ENCODE measurements around the gene FAM9C. TPM values are rescaled to one million over a fixed set of nuclear protein-coding genes. Genes with fewer than 3 reads are reported as not detected.
A peak's percentile ranks its signal among the peaks of the same experiment; 100 is the strongest.
"Not testable (repeated sequence)": the region's sequence is repeated elsewhere in the genome, so short reads cannot be mapped to it uniquely, and the experiment has no call there.

Gene FAM9C
- total RNA-seq, result not detected

- peaks cover 11% of the 10 kb centered on the region for H3K4me1 Mint-ChIP-seq
- POLR2A ChIA-PET, result no interaction called here
- H3K27me3 Mint-ChIP-seq, result no peaks in the 10 kb centered on the region
- ATAC-seq (ENCODE audit: low read depth), result no peak
- no peak for DNase-seq
- H3K27ac Mint-ChIP-seq, result no peak within 1 kb of the TSS
- no peaks in the 10 kb centered on the region for H3K9me3 Mint-ChIP-seq
- H3K4me3 Mint-ChIP-seq, result no peak within 1 kb of the TSS
- H3K36me3 Mint-ChIP-seq, result peaks cover 6% of the 10 kb centered on the region
Measured at GRCh38 chrX:13044441-13044840, at the start of gene FAM9C. Gene FAM9C, minus strand, starts transcription at chrX:13044620. Its CDS starts 831 bp downstream, at chrX:13043789.

GRCh38 chrX:13093529-13094140, 49.2 kb upstream of the FAM9C start:
- Mint-ChIP-seq H3K4me3 (peak overlapping the region; percentile 73), H3K27me3 (no peaks in the 10 kb centered on the region), H3K4me1 (peaks cover 52% of the 10 kb centered on the region), H3K36me3 (peaks cover 1% of the 10 kb centered on the region), H3K9me3 (no peaks in the 10 kb centered on the region), H3K27ac (peak overlapping the region; percentile 89)
- no peak for ATAC-seq (ENCODE audit: low read depth)
- no peak for DNase-seq
- POLR2A ChIA-PET, result interaction anchor here (1.2 to 13.8 kb wide), 6 partner anchors 12 to 396 kb away, joined by 4 to 768 read pairs (median 10); partner anchors contain the start of gene TMSB4X

GRCh38 chrX:13092455-13092941, 48.1 kb upstream of the FAM9C start:
- POLR2A ChIA-PET, result interaction anchor here (1.2 to 13.8 kb wide), 10 partner anchors 11 to 397 kb away, joined by 4 to 768 read pairs (median 10); partner anchors contain the start of gene TMSB4X
- Mint-ChIP-seq H3K27ac (peak overlapping the region; percentile 89), H3K4me1 (peaks cover 62% of the 10 kb centered on the region), H3K27me3 (no peaks in the 10 kb centered on the region), H3K36me3 (peaks cover 1% of the 10 kb centered on the region), H3K4me3 (peak overlapping the region; percentile 73), H3K9me3 (no peaks in the 10 kb centered on the region)
- ATAC-seq (ENCODE audit: low read depth) (peak; percentile 76), DNase-seq (peak; percentile 77)

GRCh38 chrX:13091111-13091765, 46.8 kb upstream of the FAM9C start:
- DNase-seq (no peak), ATAC-seq (ENCODE audit: low read depth) (peak; percentile 19)
- H3K27me3 Mint-ChIP-seq, result no peaks in the 10 kb centered on the region
- POLR2A ChIA-PET, result interaction anchor here (0.8 to 13.8 kb wide), 16 partner anchors 9 to 382 kb away, joined by 3 to 768 read pairs (median 4); partner anchors contain the start of gene TMSB4X
- H3K4me1 Mint-ChIP-seq, result peaks cover 65% of the 10 kb centered on the region
- H3K9me3 Mint-ChIP-seq, result no peaks in the 10 kb centered on the region
- H3K4me3 Mint-ChIP-seq, result peak overlapping the region; percentile 66
- peak overlapping the region; percentile 89 for H3K27ac Mint-ChIP-seq
- H3K36me3 Mint-ChIP-seq, result no peaks in the 10 kb centered on the region

- Mint-ChIP-seq H3K4me3 (peak overlapping the region; percentile 66), H3K27ac (peak overlapping the region; percentile 89), H3K36me3 (no peaks in the 10 kb centered on the region), H3K9me3 (no peaks in the 10 kb centered on the region), H3K27me3 (no peaks in the 10 kb centered on the region), H3K4me1 (peaks cover 62% of the 10 kb centered on the region)
- no peak for DNase-seq
- POLR2A ChIA-PET, result interaction anchor here (0.6 to 13.8 kb wide), 17 partner anchors 9 to 383 kb away, joined by 3 to 768 read pairs (median 4); partner anchors contain the start of gene TMSB4X
- no peak for ATAC-seq (ENCODE audit: low read depth)
Measured at GRCh38 chrX:13090339-13091110, 46.1 kb upstream of the FAM9C start.

GRCh38 chrX:13090027-13090338, 45.6 kb upstream of the FAM9C start:
- POLR2A ChIA-PET, result interaction anchor here (0.6 to 13.8 kb wide), 10 partner anchors 8 to 384 kb away, joined by 3 to 768 read pairs (median 6); partner anchors contain the start of gene TMSB4X
- Mint-ChIP-seq H3K9me3 (no peaks in the 10 kb centered on the region), H3K4me1 (peaks cover 64% of the 10 kb centered on the region), H3K27ac (peak overlapping the region; percentile 89), H3K27me3 (no peaks in the 10 kb centered on the region), H3K4me3 (peak overlapping the region; percentile 66), H3K36me3 (no peaks in the 10 kb centered on the region)
- ATAC-seq (ENCODE audit: low read depth) (no peak), DNase-seq (no peak)

- peak overlapping the region; percentile 98 for H3K27ac Mint-ChIP-seq
- H3K4me3 Mint-ChIP-seq, result peak overlapping the region; percentile 87
- no peaks in the 10 kb centered on the region for H3K27me3 Mint-ChIP-seq
- no peaks in the 10 kb centered on the region for H3K9me3 Mint-ChIP-seq
- POLR2A ChIA-PET, result interaction anchor here (0.8 to 13.8 kb wide), 10 partner anchors 12 to 139 kb away, joined by 4 to 768 read pairs (median 10); partner anchors contain the start of gene TMSB4X
- no peaks in the 10 kb centered on the region for H3K36me3 Mint-ChIP-seq
- DNase-seq (no peak), ATAC-seq (ENCODE audit: low read depth) (no peak)
- H3K4me1 Mint-ChIP-seq, result peaks cover 61% of the 10 kb centered on the region
Measured at GRCh38 chrX:13088156-13088487, 43.7 kb upstream of the FAM9C start.

GRCh38 chrX:13087322-13088155, 43.1 kb upstream of the FAM9C start:
- Mint-ChIP-seq H3K36me3 (no peaks in the 10 kb centered on the region), H3K9me3 (no peaks in the 10 kb centered on the region), H3K27ac (peak overlapping the region; percentile 98), H3K4me1 (peaks cover 61% of the 10 kb centered on the region), H3K27me3 (no peaks in the 10 kb centered on the region), H3K4me3 (peak overlapping the region; percentile 87)
- DNase-seq, result no peak
- POLR2A ChIA-PET, result interaction anchor here (0.6 to 13.8 kb wide), 15 partner anchors 12 to 487 kb away, joined by 3 to 768 read pairs (median 4); partner anchors contain the start of gene TMSB4X
- peak; percentile 49 for ATAC-seq (ENCODE audit: low read depth)

- not testable (repeated sequence) for ATAC-seq (ENCODE audit: low read depth); H3K36me3 Mint-ChIP-seq; DNase-seq; H3K9me3 Mint-ChIP-seq; H3K27me3 Mint-ChIP-seq
- H3K4me3 Mint-ChIP-seq, result peak overlapping the region; percentile 87
- peak overlapping the region; percentile 98 for H3K27ac Mint-ChIP-seq
- POLR2A ChIA-PET, result interaction anchor here (0.6 to 13.8 kb wide), 14 partner anchors 11 to 488 kb away, joined by 3 to 768 read pairs (median 7); partner anchors contain the start of gene TMSB4X
- H3K4me1 Mint-ChIP-seq, result peaks cover 66% of the 10 kb centered on the region
Measured at GRCh38 chrX:13086793-13087321, 42.4 kb upstream of the FAM9C start.

GRCh38 chrX:13086076-13086475, 41.7 kb upstream of the FAM9C start:
- POLR2A ChIA-PET, result interaction anchor here (0.9 to 13.8 kb wide), 12 partner anchors 10 to 401 kb away, joined by 3 to 768 read pairs (median 4); partner anchors contain the start of gene TMSB4X
- H3K36me3 Mint-ChIP-seq, result no peaks in the 10 kb centered on the region
- peak overlapping the region; percentile 98 for H3K27ac Mint-ChIP-seq
- H3K9me3 Mint-ChIP-seq, result no peaks in the 10 kb centered on the region
- peak overlapping the region; percentile 87 for H3K4me3 Mint-ChIP-seq
- DNase-seq, result no peak
- ATAC-seq (ENCODE audit: low read depth), result no peak
- H3K27me3 Mint-ChIP-seq, result no peaks in the 10 kb centered on the region
- peaks cover 65% of the 10 kb centered on the region for H3K4me1 Mint-ChIP-seq

GRCh38 chrX:13085526-13085925, 41.1 kb upstream of the FAM9C start:
- peak; percentile 56 for DNase-seq
- Mint-ChIP-seq H3K9me3 (no peaks in the 10 kb centered on the region), H3K27ac (peak overlapping the region; percentile 98), H3K27me3 (no peaks in the 10 kb centered on the region), H3K4me1 (peaks cover 67% of the 10 kb centered on the region), H3K36me3 (no peaks in the 10 kb centered on the region), H3K4me3 (peak overlapping the region; percentile 87)
- ATAC-seq (ENCODE audit: low read depth), result peak; percentile 56
- POLR2A ChIA-PET, result interaction anchor here (0.6 to 13.8 kb wide), 13 partner anchors 10 to 402 kb away, joined by 3 to 768 read pairs (median 4); partner anchors contain the start of gene TMSB4X

GRCh38 chrX:13084611-13085010, 40.2 kb upstream of the FAM9C start:
- Mint-ChIP-seq H3K9me3 (no peaks in the 10 kb centered on the region), H3K27ac (peak overlapping the region; percentile 98), H3K36me3 (no peaks in the 10 kb centered on the region), H3K4me1 (peaks cover 66% of the 10 kb centered on the region), H3K4me3 (peak overlapping the region; percentile 42), H3K27me3 (no peaks in the 10 kb centered on the region)
- no peak for DNase-seq
- POLR2A ChIA-PET, result interaction anchor here (1.9 to 13.8 kb wide), 4 partner anchors 9 to 135 kb away, joined by 8 to 768 read pairs (median 24); partner anchors contain the start of gene TMSB4X
- ATAC-seq (ENCODE audit: low read depth), result no peak
